Spleen (tissue), 7 donors: ENCODE results near the gene ASPN.

ENCODE experiments used
- CTCF ChIP-seq, 11 experiments: fragments of 200-600 bp in 7 of 11; fragments of 450-650 bp in 4 of 11; sonication (generic) in 4 of 11; IDR thresholded peaks in 8 of 11; conservative IDR thresholded peaks in 3 of 11; 1 replicate in 7 of 11; 2 replicates in 4 of 11; pipeline versions ENCODE4 v1.4.0 to v1.8.0; 2016 to 2021; ENCODE audit warnings: antibody characterized with exemption in 11 of 11, inconsistent platforms in 4 of 11, mild to moderate bottlenecking in 1 of 11
- POLR2AphosphoS5 ChIP-seq, 3 donors: sonication (generic); formaldehyde crosslinking; IDR thresholded peaks; one replicate each; pipeline ENCODE4 v1.5.1; 2017; ENCODE audit warnings: antibody characterized with exemption in 3 of 3
- donor health status: DM: no; HTN: no; CAD: no; lungs with moderate emphysema.
- donor health status: DM: no; HTN: no; CAD: no.
- donor health status: DM: no; HTN: no; CAD: no.

GRCh38 chr9:92480291-92480771 is 2.0 kb downstream of the ASPN start:
- TF ChIP-seq CTCF (IDR thresholded peaks at IDR 0.05 in 8 of 11, conservative IDR thresholded peaks at IDR 0.05 in 3 of 11): no peak
- TF ChIP-seq POLR2AphosphoS5 (IDR thresholded peaks at IDR 0.05): no peak
